ENCODE results near the gene GPR84. TPM values are rescaled to one million over a fixed set of nuclear protein-coding genes. Genes with fewer than 3 reads are reported as not detected.
A peak's percentile ranks its signal among the peaks of the same experiment; 100 is the strongest.
"Not testable (repeated sequence)": the region's sequence is repeated elsewhere in the genome, so short reads cannot be mapped to it uniquely, and the experiment has no call there.

The GPR84 gene
- polyA plus RNA-seq, 2 of the 4 experiments (the other 2 are of a cell fraction) = not detected

DNA sequence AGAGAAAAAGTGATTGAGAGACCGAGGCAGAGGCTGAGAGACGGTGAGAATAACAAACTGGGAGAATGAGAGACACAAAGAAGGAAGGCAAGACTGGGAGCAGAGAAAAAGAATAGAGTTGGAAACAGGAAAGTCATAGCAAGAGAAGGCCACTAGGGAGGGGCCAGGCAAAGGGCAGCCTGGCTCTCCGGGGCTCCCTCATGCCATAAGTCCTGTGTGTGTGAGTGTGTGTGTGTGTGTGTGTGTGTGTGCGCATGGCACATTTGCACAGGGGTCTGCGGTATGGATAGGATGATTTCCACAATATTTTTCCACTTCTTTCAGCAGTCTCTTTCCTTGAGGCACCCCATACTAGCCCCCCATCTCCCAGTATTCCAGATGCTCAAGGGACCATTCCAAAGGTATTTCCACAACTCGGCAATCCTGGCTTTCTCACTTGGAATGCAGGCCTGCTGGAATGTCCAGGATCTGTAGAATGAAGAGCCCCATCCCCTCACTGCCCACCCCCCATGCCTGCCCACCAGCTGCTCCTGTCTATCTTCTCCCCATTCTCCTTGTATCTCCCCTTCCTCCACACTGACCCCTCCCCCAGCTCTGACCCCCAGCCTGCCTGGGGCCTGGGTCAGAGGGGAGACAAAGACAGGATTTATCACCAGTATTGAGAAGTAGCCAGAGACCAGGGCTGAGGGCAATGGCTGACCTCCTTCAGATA is 9.0 kb downstream of the GPR84 start:
- TF ChIP-seq JUNB (IDR thresholded peaks at IDR 0.05) = no peak
- TF ChIP-seq HEYL (CRISPR knock-in tag; IDR thresholded peaks at IDR 0.05) = no peak
- TF ChIP-seq, protein P1, sequence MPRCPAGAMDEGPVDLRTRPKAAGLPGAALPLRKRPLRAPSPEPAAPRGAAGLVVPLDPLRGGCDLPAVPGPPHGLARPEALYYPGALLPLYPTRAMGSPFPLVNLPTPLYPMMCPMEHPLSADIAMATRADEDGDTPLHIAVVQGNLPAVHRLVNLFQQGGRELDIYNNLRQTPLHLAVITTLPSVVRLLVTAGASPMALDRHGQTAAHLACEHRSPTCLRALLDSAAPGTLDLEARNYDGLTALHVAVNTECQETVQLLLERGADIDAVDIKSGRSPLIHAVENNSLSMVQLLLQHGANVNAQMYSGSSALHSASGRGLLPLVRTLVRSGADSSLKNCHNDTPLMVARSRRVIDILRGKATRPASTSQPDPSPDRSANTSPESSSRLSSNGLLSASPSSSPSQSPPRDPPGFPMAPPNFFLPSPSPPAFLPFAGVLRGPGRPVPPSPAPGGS (IDR thresholded peaks at IDR 0.05) = no peak
- no peak for TF ChIP-seq KDM1A (IDR thresholded peaks at IDR 0.05; ENCODE audit: low read depth)
- no peak for TF ChIP-seq SREBF2 (IDR thresholded peaks at IDR 0.05)
- no peak for TF ChIP-seq HOXB5 (CRISPR knock-in tag; IDR thresholded peaks at IDR 0.05)
- no peak for TF ChIP-seq MYC (IDR thresholded peaks at IDR 0.05; ENCODE audit: borderline replicate concordance, low read length)
- TF ChIP-seq MAZ (IDR thresholded peaks at IDR 0.05; ENCODE audit: borderline replicate concordance, low read depth, low read length) = no peak
- TF ChIP-seq BHLHE40 (IDR thresholded peaks at IDR 0.05; ENCODE audit: low read depth, low read length) = no peak
- TF ChIP-seq CBX2 (IDR thresholded peaks at IDR 0.05; ENCODE audit: borderline replicate concordance, low read depth) = no peak
- no peak for TF ChIP-seq EHF (CRISPR knock-in tag; IDR thresholded peaks at IDR 0.05)
- no peak for TF ChIP-seq MAFK (IDR thresholded peaks at IDR 0.05; ENCODE audit: partially characterized antibody)
- TF ChIP-seq, protein P2, sequence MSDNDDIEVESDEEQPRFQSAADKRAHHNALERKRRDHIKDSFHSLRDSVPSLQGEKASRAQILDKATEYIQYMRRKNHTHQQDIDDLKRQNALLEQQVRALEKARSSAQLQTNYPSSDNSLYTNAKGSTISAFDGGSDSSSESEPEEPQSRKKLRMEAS (IDR thresholded peaks at IDR 0.05) = no peak
- TF ChIP-seq FOSB (CRISPR knock-in tag; IDR thresholded peaks at IDR 0.05) = no peak
- no peak for TF ChIP-seq FOXS1 (CRISPR knock-in tag; IDR thresholded peaks at IDR 0.05)
- TF ChIP-seq ZC3H11A (IDR thresholded peaks at IDR 0.05) = no peak
- no peak for TF ChIP-seq CHD4 (IDR thresholded peaks at IDR 0.05; ENCODE audit: borderline replicate concordance)
- 81% methylated on average over 6 of the region's 6 CpGs for WGBS (ENCODE audit: missing lambda C conversion rate)

DNA sequence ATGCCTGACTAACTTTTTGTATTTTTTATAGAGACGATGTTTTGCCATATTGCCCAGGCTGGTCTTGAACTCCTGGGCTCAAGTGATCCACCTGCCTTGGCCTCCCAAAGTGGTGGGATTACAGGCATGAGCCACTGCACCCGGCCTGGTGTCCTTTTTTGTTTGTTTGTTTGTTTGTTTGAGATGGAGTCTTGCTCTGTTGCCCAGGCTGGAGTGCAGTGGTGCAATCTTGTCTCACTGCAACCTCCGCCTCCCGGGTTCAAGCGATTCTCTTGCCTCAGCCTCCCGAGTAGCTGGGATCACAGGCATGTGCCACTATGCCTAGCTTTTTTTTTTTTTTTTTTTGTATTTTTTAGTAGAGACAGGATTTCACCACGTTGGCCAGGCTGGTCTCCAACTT is 10.0 kb downstream of the GPR84 start:
- CTCF ChIA-PET = interaction anchor here (0.7 to 5.1 kb wide), 9 partner anchors 7 to 1470 kb away, joined by 3 to 38 read pairs (median 4); no protein-coding TSS in a partner anchor
- POLR2A ChIA-PET; ATAC-seq; FAIRE-seq; H3K4me2 ChIP-seq; H3K27ac ChIP-seq; H3K9me3 ChIP-seq; H3K4me3 ChIP-seq; DNase-seq (ENCODE audit: low read depth in 1 of 2, low spot score in 1 of 2): not testable (repeated sequence)
- 85% methylated on average over 7 of the region's 7 CpGs for WGBS (ENCODE audit: missing lambda C conversion rate)
- H3K4me1 ChIP-seq = peaks cover 23% of the 10 kb centered on the region

More for the DNA sequence above, 9.0 kb downstream of the GPR84 start:
- POLR2A ChIA-PET = no interaction called here
- H3K4me3 ChIP-seq = no peak overlapping the region
- ATAC-seq (no peak), FAIRE-seq (no peak), DNase-seq (ENCODE audit: low read depth in 1 of 2, low spot score in 1 of 2) (no peak)
- CTCF ChIA-PET = interaction anchor here (0.8 to 9.2 kb wide), 7 partner anchors 13 to 140 kb away, joined by 3 to 125 read pairs (median 26); no protein-coding TSS in a partner anchor
- no peak overlapping the region for H3K4me2 ChIP-seq
- H3K27ac ChIP-seq = peak overlapping the region in 1 of 2 experiments; percentile 4; a peak in 1 of 6 replicates
- H3K9me3 ChIP-seq = no peaks in the 10 kb centered on the region
- peaks cover 32% of the 10 kb centered on the region for H3K4me1 ChIP-seq

DNA sequence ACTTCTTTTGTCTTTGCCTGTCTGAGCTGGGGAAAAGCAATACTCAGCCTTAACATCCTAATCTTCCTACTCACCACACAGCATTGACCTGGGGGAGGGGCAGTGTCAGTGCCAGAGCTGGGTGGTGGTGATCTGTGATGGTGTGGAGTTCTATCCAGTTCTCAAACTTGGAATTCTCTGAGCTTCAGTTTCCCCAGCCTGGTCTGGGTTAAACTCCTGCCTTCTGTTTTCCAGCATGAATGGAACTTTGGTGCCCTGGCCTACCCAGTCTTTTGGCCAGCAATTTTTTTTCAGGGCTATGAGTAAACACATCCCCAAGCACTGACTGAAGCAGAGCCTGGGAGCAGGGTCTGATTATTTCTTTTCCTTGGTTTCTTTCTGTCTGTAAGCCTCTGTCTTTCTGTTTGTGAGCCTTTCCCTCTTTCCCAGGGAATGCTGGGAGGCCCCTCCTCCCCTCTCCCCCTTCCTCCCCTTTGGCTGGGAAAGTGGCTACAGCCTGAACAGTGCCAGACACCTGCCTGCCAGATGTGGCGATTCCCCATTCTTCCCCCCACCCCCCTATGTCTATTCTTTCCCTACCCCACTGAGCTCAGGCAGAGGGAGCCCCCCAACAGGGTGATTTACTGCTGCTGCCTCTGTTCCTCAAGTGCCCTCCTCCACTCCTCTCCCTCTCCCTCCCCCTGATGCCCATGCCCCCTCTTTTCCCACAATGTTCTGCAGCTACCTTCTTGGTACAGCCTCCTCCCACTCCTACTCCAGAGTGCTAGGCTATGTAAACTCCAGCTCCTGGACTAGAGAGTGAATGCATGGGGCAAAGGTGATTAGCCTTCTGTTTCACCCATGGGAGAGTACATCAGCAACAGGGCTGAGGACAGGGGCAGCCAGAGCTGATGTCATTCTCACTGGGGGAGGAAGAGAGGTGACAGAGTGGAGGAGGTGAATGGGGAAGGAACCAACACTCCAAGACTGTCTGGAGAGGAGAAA is 11.1 kb downstream of the GPR84 start:
- peak; percentile 12; a peak in 4 of 6 replicates for ATAC-seq
- H3K9me3 ChIP-seq = no peaks in the 10 kb centered on the region
- ChIA-PET CTCF (interaction anchor here (0.9 to 5.1 kb wide), 17 partner anchors 9 to 139 kb away, joined by 3 to 38 read pairs (median 4); partner anchors contain the start of gene COPZ1), POLR2A (interaction anchor here (0.6 to 1.8 kb wide), 2 partner anchors 17 to 73 kb away, joined by 3 to 4 read pairs; partner anchors contain the start of genes CBX5 and HNRNPA1)
- FAIRE-seq = no peak
- H3K27ac ChIP-seq = no peak overlapping the region
- no peak overlapping the region for H3K4me2 ChIP-seq
- no peak overlapping the region for H3K4me3 ChIP-seq
- WGBS (ENCODE audit: missing lambda C conversion rate) = 67% methylated on average over 1 of the region's 1 CpG
- no peak for DNase-seq (ENCODE audit: low read depth in 1 of 2, low spot score in 1 of 2)
- no peak for TF ChIP-seq POLR2A (IDR thresholded peaks at IDR 0.05; ENCODE audit: low read length)
- TF ChIP-seq POLR2AphosphoS2 (conservative IDR thresholded peaks at IDR 0.05; ENCODE audit: low read length) = no peak
- no peak for TF ChIP-seq SMC3 (IDR thresholded peaks at IDR 0.05)
- TF ChIP-seq, protein P3, sequence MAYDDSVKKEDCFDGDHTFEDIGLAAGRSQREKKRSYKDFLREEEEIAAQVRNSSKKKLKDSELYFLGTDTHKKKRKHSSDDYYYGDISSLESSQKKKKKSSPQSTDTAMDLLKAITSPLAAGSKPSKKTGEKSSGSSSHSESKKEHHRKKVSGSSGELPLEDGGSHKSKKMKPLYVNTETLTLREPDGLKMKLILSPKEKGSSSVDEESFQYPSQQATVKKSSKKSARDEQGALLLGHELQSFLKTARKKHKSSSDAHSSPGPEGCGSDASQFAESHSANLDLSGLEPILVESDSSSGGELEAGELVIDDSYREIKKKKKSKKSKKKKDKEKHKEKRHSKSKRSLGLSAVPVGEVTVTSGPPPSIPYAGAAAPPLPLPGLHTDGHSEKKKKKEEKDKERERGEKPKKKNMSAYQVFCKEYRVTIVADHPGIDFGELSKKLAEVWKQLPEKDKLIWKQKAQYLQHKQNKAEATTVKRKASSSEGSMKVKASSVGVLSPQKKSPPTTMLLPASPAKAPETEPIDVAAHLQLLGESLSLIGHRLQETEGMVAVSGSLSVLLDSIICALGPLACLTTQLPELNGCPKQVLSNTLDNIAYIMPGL (CRISPR knock-in tag; IDR thresholded peaks at IDR 0.05; ENCODE audit: borderline replicate concordance) = no peak
- no peak for TF ChIP-seq CHD4 (IDR thresholded peaks at IDR 0.05; ENCODE audit: borderline replicate concordance)
- TF ChIP-seq FOSB (CRISPR knock-in tag; IDR thresholded peaks at IDR 0.05) = no peak
- no peak for TF ChIP-seq SREBF2 (IDR thresholded peaks at IDR 0.05)
- TF ChIP-seq HOXB13 (CRISPR knock-in tag; IDR thresholded peaks at IDR 0.05; ENCODE audit: low read depth) = no peak
- TF ChIP-seq FOXS1 (CRISPR knock-in tag; IDR thresholded peaks at IDR 0.05) = no peak
- TF ChIP-seq, protein P4, sequence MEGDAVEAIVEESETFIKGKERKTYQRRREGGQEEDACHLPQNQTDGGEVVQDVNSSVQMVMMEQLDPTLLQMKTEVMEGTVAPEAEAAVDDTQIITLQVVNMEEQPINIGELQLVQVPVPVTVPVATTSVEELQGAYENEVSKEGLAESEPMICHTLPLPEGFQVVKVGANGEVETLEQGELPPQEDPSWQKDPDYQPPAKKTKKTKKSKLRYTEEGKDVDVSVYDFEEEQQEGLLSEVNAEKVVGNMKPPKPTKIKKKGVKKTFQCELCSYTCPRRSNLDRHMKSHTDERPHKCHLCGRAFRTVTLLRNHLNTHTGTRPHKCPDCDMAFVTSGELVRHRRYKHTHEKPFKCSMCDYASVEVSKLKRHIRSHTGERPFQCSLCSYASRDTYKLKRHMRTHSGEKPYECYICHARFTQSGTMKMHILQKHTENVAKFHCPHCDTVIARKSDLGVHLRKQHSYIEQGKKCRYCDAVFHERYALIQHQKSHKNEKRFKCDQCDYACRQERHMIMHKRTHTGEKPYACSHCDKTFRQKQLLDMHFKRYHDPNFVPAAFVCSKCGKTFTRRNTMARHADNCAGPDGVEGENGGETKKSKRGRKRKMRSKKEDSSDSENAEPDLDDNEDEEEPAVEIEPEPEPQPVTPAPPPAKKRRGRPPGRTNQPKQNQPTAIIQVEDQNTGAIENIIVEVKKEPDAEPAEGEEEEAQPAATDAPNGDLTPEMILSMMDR (IDR thresholded peaks at IDR 0.05) = no peak
- no peak for TF ChIP-seq CBX2 (IDR thresholded peaks at IDR 0.05; ENCODE audit: borderline replicate concordance, low read depth)
- peaks cover 20% of the 10 kb centered on the region for H3K4me1 ChIP-seq
